CD4-positive, alpha-beta T cell treated with Interleukin-4 for 4 hours (primary cell): ENCODE measurements around the gene ATP9B.
A peak's percentile ranks its signal among the peaks of the same experiment; 100 is the strongest.

Experiments
- DNase-seq: peaks from one replicate; pipeline ENCODE4 v3.0.0-alpha.2; 2020

ATP9B gene

GRCh38 chr18:79385708-79386341 lies 316.6 kb downstream of the ATP9B start:
- no peak for DNase-seq

DNA sequence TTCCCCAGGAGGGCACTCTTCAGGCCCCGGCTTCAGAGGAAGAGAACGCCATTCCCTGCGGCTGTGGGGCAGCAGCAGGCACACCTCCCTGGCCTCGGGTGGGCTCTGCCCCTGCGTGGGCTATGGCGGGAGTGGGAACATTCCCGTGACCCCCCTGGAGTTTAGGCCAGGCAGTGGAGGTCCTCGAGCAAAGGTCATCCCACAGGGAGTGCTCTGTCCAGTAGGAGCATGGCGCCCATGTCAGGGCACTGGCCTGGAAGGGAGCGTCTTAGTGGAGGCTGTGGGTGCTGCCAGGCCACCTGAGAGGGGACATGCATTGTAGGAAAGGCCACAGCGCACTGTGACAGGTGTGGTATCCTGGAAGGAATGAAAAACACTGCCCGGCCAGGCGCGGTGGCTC lies 317.4 kb downstream of the ATP9B start:
- DNase-seq = no peak

- DNase-seq = no peak
Measured at GRCh38 chr18:79387214-79387613, 318.0 kb downstream of the ATP9B start.

- DNase-seq = no peak
Measured at GRCh38 chr18:79387615-79388014, 318.4 kb downstream of the ATP9B start.

DNA sequence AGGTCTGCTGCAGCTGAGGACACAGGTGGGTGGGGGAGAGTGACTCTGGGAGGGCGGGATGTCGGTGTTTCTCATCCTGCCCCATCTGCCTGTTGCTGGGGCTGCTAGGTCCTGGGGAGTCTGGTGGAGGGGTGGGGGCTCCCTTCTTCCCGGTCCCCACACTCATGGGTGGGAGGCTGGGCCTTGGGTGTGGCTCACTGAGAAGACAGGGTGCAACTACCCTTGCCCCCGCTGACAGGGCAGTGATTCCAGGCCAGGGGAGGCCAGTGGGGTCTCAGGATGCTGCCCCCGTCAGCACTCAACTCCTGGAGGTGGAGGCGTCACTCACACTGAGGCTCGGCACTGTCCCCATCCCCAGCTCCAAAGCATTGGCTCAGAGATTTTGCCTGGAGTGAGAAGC lies 318.8 kb downstream of the ATP9B start:
- DNase-seq = no peak

- no peak for DNase-seq
Measured at GRCh38 chr18:79389689-79390088, 320.5 kb downstream of the ATP9B start.

- no peak for DNase-seq
Measured at GRCh38 chr18:79392226-79392625, 323.0 kb downstream of the ATP9B start.

GRCh38 chr18:79393181-79393634 lies 324.0 kb downstream of the ATP9B start:
- DNase-seq = no peak

GRCh38 chr18:79393635-79394533 lies 324.7 kb downstream of the ATP9B start:
- peak; percentile 62 for DNase-seq

GRCh38 chr18:79394534-79395307 lies 325.5 kb downstream of the ATP9B start:
- DNase-seq = no peak

DNA sequence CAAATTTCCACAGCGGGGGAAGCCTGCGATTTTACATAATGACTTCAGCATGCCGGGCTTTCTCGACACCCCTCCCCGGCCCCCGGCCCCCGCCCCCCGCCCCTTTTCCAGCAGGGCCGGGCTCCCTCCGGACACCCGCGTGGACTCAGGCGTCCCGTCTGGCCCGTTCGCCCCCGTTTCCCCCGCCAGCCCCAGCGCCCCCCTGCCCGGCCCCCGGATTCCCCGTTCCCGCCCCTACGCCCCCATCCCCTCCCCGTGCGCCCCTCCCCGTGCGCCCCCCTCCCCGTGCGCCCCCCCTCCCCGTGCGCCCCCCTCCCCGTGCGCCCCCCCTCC lies 326.1 kb downstream of the ATP9B start:
- no peak for DNase-seq

DNA sequence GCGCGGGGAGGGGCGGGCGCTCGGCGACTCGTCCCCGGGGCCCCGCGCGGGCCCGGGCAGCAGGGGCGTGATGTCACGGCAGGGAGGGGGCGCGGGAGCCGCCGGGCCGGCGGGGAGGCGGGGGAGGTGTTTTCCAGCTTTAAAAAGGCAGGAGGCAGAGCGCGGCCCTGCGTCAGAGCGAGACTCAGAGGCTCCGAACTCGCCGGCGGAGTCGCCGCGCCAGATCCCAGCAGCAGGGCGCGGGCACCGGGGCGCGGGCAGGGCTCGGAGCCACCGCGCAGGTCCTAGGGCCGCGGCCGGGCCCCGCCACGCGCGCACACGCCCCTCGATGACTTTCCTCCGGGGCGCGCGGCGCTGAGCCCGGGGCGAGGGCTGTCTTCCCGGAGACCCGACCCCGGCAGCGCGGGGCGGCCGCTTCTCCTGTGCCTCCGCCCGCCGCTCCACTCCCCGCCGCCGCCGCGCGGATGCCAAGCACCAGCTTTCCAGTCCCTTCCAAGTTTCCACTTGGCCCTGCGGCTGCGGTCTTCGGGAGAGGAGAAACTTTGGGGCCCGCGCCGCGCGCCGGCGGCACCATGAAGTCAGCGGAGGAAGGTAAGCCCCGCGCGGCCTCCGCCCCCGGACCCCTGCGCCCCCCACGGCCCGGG lies 326.7 kb downstream of the ATP9B start, which contains the start of gene NFATC1:
NFATC1 (plus strand) TSS at position 170 of the 644 bp plus-strand sequence; CDS start at position 465, 295 bp downstream.
- peak; percentile 76 for DNase-seq

DNA sequence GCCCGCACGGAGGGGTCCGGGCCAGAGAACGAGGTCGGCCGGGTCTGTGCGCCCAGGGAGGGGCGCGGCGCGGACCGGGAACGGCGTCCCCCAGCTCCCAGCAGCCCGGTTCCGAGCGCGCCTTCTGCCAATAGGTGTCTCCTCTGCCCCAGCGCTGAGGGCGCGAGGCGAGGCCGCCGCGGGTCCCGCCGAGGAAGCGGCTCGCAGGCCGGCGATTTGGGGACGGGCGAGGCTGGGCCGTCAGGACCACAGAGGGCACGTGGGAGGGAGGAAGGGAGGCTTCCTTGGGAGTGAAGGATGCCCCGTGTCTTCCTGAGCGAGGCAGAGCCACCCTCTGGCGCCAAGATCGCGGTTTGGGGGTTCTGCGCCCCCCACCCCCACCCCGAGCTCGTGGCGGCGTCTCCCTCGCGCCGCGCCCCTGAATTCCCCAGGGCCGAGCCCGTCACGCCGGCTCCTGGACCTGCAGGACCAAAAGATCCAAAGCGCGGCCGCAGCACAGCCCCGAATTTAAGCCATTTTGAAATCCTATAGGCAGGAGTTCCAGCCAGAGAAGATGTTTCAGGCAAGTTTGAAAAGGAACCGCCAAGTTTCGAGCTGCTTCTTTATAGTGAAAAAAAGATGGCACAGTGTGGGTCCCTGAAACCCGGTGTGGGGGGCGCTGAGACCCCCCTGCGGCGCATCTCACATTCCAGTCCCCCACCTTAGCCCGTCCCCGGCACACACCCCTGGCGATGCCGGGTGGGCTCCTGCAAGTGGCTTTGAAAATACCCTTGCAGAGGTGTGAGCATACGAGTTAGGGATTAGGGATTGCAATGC lies 327.4 kb downstream of the ATP9B start:
- DNase-seq = no peak

DNA sequence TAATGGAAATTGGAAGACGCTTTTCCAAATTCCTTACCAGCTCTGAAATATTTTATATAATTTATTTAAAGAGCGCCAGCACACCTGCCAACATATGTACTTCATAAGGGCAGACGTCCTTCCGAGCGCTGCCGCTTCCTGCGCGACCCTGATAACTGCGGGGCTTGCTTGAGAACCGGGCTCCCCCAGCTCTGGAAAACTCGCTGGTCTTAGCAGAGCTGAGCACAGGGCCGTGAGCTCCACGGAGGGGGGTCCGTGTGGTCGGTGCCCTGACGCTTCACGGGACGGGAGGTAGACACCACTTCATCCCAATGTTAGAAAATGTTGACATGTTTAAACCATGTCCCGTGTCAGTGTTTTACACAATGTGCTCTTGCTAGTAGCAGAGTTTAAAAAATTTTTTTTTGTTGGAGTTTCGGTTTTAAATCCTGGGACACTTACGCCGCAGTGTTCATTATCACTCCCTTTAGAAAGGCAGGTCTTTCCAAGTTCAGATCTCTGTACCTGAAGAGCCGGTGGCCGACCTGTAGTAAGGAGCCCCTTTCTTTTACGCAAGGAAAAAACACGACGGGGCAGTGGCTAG lies 328.1 kb downstream of the ATP9B start:
- no peak for DNase-seq

GRCh38 chr18:79397830-79398761 lies 328.9 kb downstream of the ATP9B start:
- no peak for DNase-seq

DNA sequence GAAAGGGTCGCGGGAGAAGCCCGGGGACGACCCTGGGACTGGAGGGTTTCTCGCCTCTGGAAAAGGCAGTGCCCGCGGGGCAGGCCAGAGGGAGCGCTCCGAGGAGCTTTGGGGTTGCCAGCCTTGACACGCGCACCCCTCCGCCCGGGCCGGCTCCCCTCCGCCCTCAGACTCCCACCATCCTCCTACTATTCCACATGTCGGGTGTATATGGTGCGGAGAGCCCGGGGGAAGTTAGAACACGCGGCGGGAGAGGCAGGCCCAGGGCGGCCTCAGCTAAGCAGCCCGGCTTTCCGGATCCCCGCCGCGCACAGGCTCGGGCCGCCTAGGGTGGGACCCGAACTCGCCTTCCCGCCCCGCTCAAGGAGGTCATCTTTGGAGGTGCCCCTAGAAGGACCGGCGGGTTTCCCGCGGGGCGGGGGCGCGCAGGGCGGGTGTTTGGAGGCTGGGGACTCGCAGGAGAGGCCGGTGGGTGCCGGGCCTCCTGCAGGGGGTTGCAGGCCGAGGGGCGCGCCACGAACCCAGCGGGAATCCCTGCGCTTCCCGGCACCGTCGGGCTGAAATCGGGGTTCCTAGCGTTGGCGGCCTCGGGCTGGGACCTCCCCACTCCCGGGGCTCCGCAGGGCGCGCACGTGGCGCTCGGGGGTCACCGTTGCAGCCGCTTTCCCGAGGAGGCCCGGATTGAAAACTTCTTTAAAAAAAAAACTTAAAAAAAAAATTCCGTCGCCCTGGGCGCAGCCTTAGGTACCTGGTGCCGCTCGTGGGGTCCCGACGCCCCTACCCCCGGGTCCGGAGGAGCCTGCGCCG lies 330.3 kb downstream of the ATP9B start:
- DNase-seq = no peak

- DNase-seq = peak; percentile 68
Measured at GRCh38 chr18:79400091-79400590, 330.9 kb downstream of the ATP9B start.

DNA sequence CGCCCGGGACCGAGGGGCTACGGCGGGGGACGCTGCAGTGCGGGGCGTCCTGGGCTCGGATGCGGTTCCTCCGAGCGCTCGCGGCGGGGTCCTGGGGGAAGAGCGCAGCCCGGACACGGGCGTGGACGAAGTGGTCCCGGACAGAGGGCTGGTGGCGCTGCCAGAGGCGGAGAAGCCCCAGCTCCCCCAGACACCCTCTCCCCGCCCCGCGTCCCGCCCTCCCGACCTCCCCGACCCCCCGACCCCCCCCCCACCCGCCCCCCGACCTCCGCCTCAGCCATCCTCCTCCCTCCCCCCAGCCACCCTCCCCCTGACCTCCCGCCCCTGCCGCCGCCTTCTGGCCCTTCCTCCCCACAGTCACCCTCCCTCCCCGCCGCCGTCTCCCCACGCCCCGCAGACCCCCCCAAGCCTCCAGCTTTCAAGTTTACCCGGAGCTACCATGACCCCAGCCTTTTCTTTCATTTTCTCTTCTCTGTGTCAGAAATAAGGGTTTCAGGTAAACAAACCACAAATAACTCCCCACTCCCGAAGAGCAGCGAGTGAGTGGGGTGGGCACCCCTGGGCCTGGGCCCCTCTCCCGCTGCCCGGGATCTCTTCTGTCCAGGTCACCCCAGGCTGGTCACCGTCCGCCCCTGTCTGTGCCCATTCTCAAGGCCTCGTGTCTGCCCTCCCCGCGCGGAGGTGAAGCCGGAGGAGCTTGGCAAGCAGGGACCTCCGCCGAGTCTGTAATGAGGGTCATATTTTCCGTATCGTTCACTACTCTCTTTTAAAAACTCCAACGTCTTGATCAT lies 331.6 kb downstream of the ATP9B start:
- peak; percentile 66 for DNase-seq
